Activated naive CD8-positive, alpha-beta T cell treated with anti-CD3 and anti-CD28 coated beads, Interleukin-2, amount 10 ng/mL, durations not matched to agents 7 days and 5 days (primary cell): Measurements from ENCODE around the gene ATG4D. TPM values are rescaled to one million over a fixed set of nuclear protein-coding genes. Genes with fewer than 3 reads are reported as not detected.
A peak's percentile ranks its signal among the peaks of the same experiment; 100 is the strongest.

Experiments
- ATAC-seq: fragments of 150-1000 bp; cut with Tn5 transposase; one replicate; pipeline ENCODE4 v1.10.0; 2021; ENCODE audit warnings: low read depth, moderate library complexity
- POLR2A ChIA-PET: fragments of 350-600 bp; sonication (Branson Sonifier 250); formaldehyde crosslinking; loops from one replicate; lab custom pipeline; 2021; ENCODE audit warnings: antibody characterized with exemption; lab: Charles Lee
- DNase-seq: peaks from one replicate; pipeline ENCODE4 v3.0.0; 2021
- H3K27ac Mint-ChIP-seq: one replicate; pipeline ENCODE4 v1.8.0; 2022; ENCODE audit warnings: mild to moderate bottlenecking, mixed read lengths
- H3K27me3 Mint-ChIP-seq: one replicate; pipeline ENCODE4 v1.8.0; 2022; ENCODE audit warnings: mild to moderate bottlenecking, moderate library complexity, mixed read lengths
- H3K36me3 Mint-ChIP-seq: one replicate; pipeline ENCODE4 v1.8.0; 2021; ENCODE audit warnings: mild to moderate bottlenecking, mixed read lengths
- H3K4me1 Mint-ChIP-seq: one replicate; pipeline ENCODE4 v1.8.0; 2021; ENCODE audit warnings: mixed read lengths
- H3K4me3 Mint-ChIP-seq: one replicate; pipeline ENCODE4 v1.8.0; 2022; ENCODE audit warnings: mild to moderate bottlenecking, moderate library complexity, mixed read lengths
- H3K9me3 Mint-ChIP-seq: one replicate; pipeline ENCODE4 v1.8.0; 2021; ENCODE audit warnings: mixed read lengths
- total RNA-seq, 2 experiments: library from RNA; stranded (reverse); gene quantifications; one replicate each; pipeline ENCODE4 v1.2.3, GENCODE V29; 2021

The ATG4D gene
- 10 to 100 TPM; 50.4 to 66.6 TPM for total RNA-seq

- Mint-ChIP-seq H3K9me3 (no peaks in the 10 kb centered on the region), H3K36me3 (peaks cover 1% of the 10 kb centered on the region), H3K4me1 (peaks cover 12% of the 10 kb centered on the region), H3K27ac (peak within 1 kb of the TSS; percentile 89), H3K27me3 (peaks cover 22% of the 10 kb centered on the region), H3K4me3 (peak within 1 kb of the TSS; percentile 92)
- ATAC-seq (peak; percentile 80), DNase-seq (peak; percentile 89)
- POLR2A ChIA-PET, result interaction anchor here (1.0 to 5.6 kb wide), 3 partner anchors 10 to 60 kb away, joined by 3 to 49 read pairs (median 30); partner anchors contain the start of genes CDKN2D and KRI1
Observed at GRCh38 chr19:10543420-10544241, at the start of gene ATG4D. ATG4D (plus strand) TSS chr19:10543904; CDS start chr19:10544091, 187 bp downstream.

DNA sequence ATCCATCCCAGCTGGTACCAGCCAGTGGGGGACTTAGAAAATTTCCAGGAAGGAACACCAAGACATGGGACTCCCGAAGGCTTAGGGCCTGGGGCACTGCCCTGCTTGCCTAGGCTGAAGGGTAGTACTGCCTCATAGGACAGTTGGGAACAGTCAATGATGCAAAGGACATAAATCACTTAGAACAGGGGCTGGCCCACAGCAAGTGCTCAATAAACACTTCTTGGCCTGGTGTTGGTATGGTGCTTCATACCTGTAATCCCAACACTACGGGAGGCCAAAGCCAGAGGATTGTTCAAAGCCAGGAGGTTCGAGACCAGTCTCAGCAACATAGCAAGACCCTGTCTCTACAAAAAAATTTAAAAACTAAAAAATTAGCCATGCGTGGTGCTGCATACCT is 46.3 kb upstream of the ATG4D start:
- Mint-ChIP-seq H3K4me1 (peaks cover 22% of the 10 kb centered on the region), H3K4me3 (no peak overlapping the region), H3K9me3 (no peaks in the 10 kb centered on the region), H3K27ac (peak overlapping the region; percentile 74), H3K27me3 (no peaks in the 10 kb centered on the region), H3K36me3 (peaks cover 26% of the 10 kb centered on the region)
- DNase-seq, result no peak
- POLR2A ChIA-PET, result interaction anchor here (0.5 to 1.0 kb wide), 2 partner anchors 9 to 56 kb away, joined by 4 read pairs; no protein-coding TSS in a partner anchor
- ATAC-seq, result no peak

DNA sequence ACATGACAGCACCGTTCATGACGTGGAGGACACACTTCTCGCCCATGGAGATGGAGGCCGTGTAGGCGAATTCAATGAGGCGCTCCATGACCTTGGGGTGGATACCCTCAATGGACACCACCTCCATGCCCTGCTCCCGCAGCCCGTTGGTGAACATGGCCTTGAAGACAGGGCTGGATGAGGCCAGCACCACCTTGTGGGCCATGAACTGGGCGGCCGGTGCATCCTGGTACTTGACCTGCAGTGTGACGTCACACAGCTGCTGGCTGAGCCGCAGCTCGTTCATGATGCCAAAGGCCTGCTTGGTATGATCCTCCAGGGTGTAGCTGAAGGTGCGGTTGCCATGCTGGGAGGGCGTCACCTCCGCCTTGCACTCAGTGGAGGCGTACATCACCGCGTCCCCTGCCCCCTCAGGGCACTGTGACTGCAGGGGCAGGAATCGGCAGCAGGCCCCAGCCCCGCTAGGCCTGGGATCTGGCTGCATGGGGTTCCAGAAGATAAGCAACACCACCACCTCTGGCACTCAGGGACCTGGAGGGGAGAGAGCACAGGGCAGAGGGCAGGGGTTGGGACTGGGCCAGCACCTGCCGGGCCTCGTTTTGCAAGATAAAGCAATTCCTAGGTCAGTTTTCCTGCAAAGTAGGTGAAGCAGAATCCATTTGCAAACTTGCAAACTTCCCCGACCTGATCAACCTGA is 44.0 kb upstream of the ATG4D start:
- POLR2A ChIA-PET, result interaction anchor here (0.6 to 1.1 kb wide), 3 partner anchors 16 to 28 kb away, joined by 3 to 9 read pairs (median 4); no protein-coding TSS in a partner anchor
- peak overlapping the region; percentile 73 for H3K4me3 Mint-ChIP-seq

DNA sequence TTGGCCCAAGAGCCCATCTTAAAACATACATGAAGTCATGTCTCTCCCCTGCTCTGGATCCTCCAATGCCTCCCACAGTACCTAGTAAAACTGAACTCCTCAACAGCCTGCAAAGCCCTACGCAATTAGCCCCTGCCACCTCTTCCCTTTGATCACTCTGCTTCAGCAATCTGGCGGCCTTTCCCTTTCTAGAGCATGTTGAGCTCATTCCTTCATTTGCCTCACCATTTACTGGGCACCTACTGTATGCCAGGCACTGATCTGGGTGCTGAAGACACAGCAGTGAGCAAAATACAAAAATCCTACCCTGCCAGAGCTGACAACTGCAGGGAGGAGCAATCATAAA is 43.5 kb upstream of the ATG4D start:
- Mint-ChIP-seq H3K27me3 (no peaks in the 10 kb centered on the region), H3K36me3 (peaks cover 21% of the 10 kb centered on the region), H3K4me3 (peak overlapping the region; percentile 64), H3K9me3 (no peaks in the 10 kb centered on the region), H3K4me1 (peaks cover 27% of the 10 kb centered on the region), H3K27ac (peak overlapping the region; percentile 74)
- ATAC-seq (no peak), DNase-seq (no peak)
- POLR2A ChIA-PET, result interaction anchor here (0.6 to 0.9 kb wide), 3 partner anchors 28 to 70 kb away, joined by 3 to 9 read pairs (median 5); no protein-coding TSS in a partner anchor

More for the DNA sequence above, 44.0 kb upstream of the ATG4D start:
- Mint-ChIP-seq H3K27ac (peak overlapping the region; percentile 83), H3K4me1 (peaks cover 27% of the 10 kb centered on the region), H3K36me3 (peaks cover 21% of the 10 kb centered on the region), H3K27me3 (no peaks in the 10 kb centered on the region), H3K9me3 (no peaks in the 10 kb centered on the region)
- no peak for DNase-seq
- ATAC-seq, result no peak

DNA sequence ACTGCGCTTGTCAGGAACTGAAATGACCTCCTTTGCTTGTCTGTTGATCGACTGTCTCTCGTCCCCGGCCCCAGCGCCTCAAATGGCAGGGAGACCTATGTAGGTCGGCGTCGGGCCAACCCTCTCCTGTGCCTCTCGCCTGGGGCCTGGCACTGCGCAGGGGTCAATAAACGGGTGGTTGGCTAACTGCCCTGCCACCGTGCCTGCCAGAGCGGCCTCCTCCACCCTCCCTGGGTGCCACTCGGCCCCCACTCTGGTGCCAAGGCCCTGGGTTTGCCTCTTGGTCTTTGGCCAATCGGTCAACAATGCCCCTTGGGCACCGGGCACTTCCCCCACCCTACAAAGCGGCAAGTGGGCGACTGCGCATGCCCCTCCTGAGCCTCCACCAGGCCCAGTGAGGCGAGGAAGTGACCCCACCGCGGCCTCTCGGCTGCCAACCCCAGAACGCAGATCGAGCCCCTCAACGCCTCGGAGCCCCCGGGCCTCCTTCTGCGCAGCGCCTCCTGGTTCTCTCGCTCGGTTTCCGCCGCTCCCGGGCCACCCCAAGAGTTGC is 41.7 kb upstream of the ATG4D start:
- peak overlapping the region; percentile 94 for H3K4me3 Mint-ChIP-seq
- ATAC-seq (peak; percentile 28), DNase-seq (no peak)
- H3K27ac Mint-ChIP-seq, result peak overlapping the region; percentile 91
- peaks cover 20% of the 10 kb centered on the region for H3K36me3 Mint-ChIP-seq
- H3K4me1 Mint-ChIP-seq, result peaks cover 31% of the 10 kb centered on the region
- no peaks in the 10 kb centered on the region for H3K9me3 Mint-ChIP-seq
- H3K27me3 Mint-ChIP-seq, result no peaks in the 10 kb centered on the region
- POLR2A ChIA-PET, result interaction anchor here (0.7 to 1.0 kb wide), 3 partner anchors 51 to 80 kb away, joined by 3 to 4 read pairs (median 3); partner anchors contain the start of gene KRI1

- Mint-ChIP-seq H3K27ac (peak overlapping the region; percentile 91), H3K4me3 (peak overlapping the region; percentile 94), H3K36me3 (peaks cover 17% of the 10 kb centered on the region), H3K27me3 (peaks cover under 1% of the 10 kb centered on the region), H3K4me1 (peaks cover 27% of the 10 kb centered on the region), H3K9me3 (no peaks in the 10 kb centered on the region)
- DNase-seq, result peak; percentile 96
- POLR2A ChIA-PET, result interaction anchor here (0.6 to 1.5 kb wide), 7 partner anchors 51 to 199 kb away, joined by 3 to 8 read pairs (median 3); partner anchors contain the start of gene KRI1
- ATAC-seq, result peak; percentile 93
Observed at GRCh38 chr19:10502524-10503001, 41.1 kb upstream of the ATG4D start.

DNA sequence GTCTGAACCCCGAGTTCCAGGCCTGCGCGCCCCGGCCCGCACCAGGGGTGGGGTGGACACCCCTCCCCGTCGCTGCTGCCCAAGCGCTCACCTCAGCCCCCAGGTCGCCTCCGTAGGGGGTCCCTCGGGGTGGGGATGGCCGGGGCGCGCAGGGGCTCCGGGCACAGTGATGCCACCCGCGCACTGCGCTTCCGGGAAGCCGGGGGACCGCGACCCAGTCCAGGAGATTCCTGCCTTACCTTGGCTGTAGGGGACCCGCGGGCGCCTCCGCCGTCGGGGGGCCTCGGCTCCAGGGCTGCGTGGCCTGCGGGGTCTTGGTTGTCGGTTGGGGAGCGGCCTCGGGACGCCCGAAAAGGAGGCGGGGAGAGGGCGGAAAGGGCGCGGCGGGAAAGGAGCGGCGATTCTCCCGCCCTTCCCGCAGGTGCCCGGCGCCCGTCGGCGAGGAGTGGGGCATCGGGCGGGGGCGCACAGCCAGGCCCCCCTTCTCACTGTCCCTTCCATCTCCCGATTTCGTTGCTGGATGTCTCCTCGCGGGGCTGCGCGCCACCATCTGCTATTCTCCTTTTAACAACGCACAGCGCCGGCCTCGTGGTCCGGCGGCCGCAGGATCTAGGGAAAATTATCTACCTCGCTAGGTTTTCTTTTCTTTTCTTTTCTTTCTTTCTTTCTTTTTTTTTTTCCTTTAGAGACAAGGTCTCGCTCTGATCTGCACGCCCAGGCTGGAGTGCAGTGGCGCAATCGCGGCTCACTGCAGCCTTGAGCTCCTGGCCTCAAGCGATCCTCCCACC is 40.5 kb upstream of the ATG4D start, which contains the start of gene KEAP1:
TSS of gene KEAP1 (minus strand) at position 355 of the 788 bp plus-strand sequence. CDS start 3,323 bp downstream, outside the sequence.
- peak within 1 kb of the TSS; percentile 91 for H3K27ac Mint-ChIP-seq
- peaks cover 3% of the 10 kb centered on the region for H3K27me3 Mint-ChIP-seq
- H3K36me3 Mint-ChIP-seq, result peaks cover 16% of the 10 kb centered on the region
- DNase-seq (no peak), ATAC-seq (peak; percentile 24)
- peak within 1 kb of the TSS; percentile 94 for H3K4me3 Mint-ChIP-seq
- H3K9me3 Mint-ChIP-seq, result no peaks in the 10 kb centered on the region
- POLR2A ChIA-PET, result interaction anchor here (0.6 to 1.5 kb wide), 13 partner anchors 14 to 199 kb away, joined by 3 to 8 read pairs (median 3); partner anchors contain the start of genes KRI1 and S1PR5
- H3K4me1 Mint-ChIP-seq, result peaks cover 26% of the 10 kb centered on the region

DNA sequence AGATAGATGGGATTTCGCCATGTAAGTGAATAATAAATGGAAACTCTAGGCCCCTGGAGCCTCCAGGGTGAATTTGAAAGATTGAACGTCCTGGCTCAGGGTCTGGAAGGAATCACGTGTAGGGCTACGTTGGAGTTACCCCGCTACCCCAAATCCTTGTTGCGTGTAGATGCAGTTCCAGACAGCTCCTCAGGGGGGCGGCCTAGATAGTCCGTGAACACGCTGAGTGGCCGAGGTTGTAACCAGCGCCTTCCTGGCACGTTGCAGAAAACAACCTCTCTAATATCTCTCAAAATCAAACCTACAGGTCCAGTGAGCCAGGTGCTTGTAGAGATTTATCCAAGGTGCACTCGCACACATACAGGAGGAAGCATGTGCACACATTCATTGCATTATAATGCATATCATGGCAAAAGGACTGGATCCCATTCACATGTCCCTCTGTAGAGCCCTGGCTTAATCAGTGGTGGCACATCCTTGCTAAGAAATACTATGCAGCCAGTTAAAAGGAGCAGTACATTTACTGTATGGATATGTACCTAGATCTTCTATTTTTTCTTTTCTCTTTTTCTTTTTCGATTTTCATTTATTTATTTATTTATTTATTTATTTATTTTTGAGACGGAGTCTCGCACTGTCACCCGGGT is 38.0 kb upstream of the ATG4D start:
- Mint-ChIP-seq H3K9me3 (no peaks in the 10 kb centered on the region), H3K36me3 (peaks cover 3% of the 10 kb centered on the region), H3K4me3 (peak overlapping the region; percentile 40), H3K27ac (peak overlapping the region; percentile 15), H3K27me3 (peaks cover 8% of the 10 kb centered on the region), H3K4me1 (peaks cover 24% of the 10 kb centered on the region)
- ATAC-seq (peak; percentile 25), DNase-seq (peak; percentile 84)
- POLR2A ChIA-PET, result interaction anchor here (0.7 to 1.1 kb wide), 4 partner anchors 12 to 62 kb away, joined by 3 to 6 read pairs (median 5); no protein-coding TSS in a partner anchor

DNA sequence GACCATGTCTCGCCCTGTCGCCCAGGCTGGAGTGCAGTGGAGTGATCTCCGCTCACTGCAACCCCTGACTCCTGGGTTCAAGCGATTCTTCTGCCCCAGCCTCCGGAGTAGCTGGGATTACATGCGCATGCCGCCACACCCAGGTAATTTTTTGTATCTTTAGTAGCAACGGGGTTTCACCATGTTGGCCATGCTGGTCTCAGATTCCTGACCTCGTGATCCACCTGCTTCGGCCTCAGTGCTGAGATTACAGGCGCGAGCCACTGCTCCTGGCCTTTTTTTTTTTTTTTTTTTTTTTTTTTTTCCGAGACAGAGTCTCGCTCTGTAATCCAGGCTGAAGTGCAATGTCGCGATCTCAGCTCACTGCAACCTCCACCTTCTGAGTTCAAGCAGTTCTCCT is 35.7 kb upstream of the ATG4D start:
- no peak overlapping the region for H3K27ac Mint-ChIP-seq
- POLR2A ChIA-PET, result interaction anchor here (0.6 to 3.1 kb wide), 6 partner anchors 13 to 1167 kb away, joined by 3 to 19 read pairs (median 4); no protein-coding TSS in a partner anchor
- H3K4me3 Mint-ChIP-seq, result no peak overlapping the region
- no peaks in the 10 kb centered on the region for H3K36me3 Mint-ChIP-seq
- H3K4me1 Mint-ChIP-seq, result peaks cover 24% of the 10 kb centered on the region
- no peaks in the 10 kb centered on the region for H3K9me3 Mint-ChIP-seq
- DNase-seq (no peak), ATAC-seq (no peak)
- H3K27me3 Mint-ChIP-seq, result peaks cover 25% of the 10 kb centered on the region

DNA sequence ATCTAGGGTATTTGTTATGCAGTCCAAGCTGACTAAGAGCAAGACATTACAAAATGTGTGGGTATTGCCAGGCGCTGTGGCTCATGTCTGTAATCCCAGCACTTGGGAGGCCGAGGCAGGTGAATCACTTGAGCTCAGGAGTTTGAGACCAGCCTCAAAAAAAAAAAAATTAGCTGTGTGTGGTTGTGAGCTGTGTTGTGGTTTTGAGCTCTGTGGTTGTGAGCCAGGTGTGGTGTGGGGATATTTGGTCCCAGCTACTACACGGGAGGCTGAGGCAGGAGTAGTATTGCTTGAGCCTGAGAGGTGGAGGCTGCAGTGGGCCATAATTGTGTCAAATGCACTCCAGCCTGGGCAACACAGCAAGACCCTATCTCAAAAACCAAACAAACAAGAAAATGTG is 35.0 kb upstream of the ATG4D start:
- peaks cover 31% of the 10 kb centered on the region for H3K27me3 Mint-ChIP-seq
- DNase-seq (no peak), ATAC-seq (peak; percentile 23)

DNA sequence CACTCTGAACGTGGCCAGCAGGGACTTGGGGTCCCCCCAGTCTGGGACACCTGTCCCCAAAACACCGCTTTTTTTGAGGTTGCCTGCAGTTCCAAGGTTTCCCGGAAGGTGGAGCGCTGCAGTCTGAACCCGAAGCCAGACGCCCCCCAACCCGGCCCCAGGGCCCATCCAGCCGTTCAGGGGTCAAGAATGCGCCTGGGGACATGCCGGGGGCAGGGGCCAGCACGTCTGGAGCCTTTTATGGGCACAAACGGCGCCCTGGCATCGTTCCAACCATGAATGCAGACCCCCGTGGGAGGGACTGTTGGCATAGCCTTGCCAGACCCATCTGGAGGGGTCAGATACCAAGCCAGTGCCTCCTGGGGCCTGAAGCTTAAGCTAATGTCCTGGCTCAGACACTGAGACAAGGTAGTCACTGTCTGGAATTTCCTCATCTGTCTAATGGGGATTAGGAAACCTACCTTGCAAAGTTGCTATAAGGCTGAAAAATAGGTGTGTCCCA is 33.4 kb upstream of the ATG4D start:
- no peak overlapping the region for H3K27ac Mint-ChIP-seq
- POLR2A ChIA-PET, result interaction anchor here (3.1 kb wide), 1 partner anchor 43 kb away, joined by 19 read pairs; no protein-coding TSS in a partner anchor
- ATAC-seq (no peak), DNase-seq (peak; percentile 81)
- peaks cover 45% of the 10 kb centered on the region for H3K27me3 Mint-ChIP-seq
- H3K9me3 Mint-ChIP-seq, result no peaks in the 10 kb centered on the region
- no peak overlapping the region for H3K4me3 Mint-ChIP-seq
- H3K36me3 Mint-ChIP-seq, result peaks cover 2% of the 10 kb centered on the region
- peaks cover 27% of the 10 kb centered on the region for H3K4me1 Mint-ChIP-seq

More for the DNA sequence above, 35.0 kb upstream of the ATG4D start:
- peaks cover 26% of the 10 kb centered on the region for H3K4me1 Mint-ChIP-seq
- no peaks in the 10 kb centered on the region for H3K9me3 Mint-ChIP-seq
- no peak overlapping the region for H3K27ac Mint-ChIP-seq
- POLR2A ChIA-PET, result interaction anchor here (0.6 to 3.1 kb wide), 5 partner anchors 14 to 1168 kb away, joined by 3 to 19 read pairs (median 3); no protein-coding TSS in a partner anchor
- no peaks in the 10 kb centered on the region for H3K36me3 Mint-ChIP-seq
- no peak overlapping the region for H3K4me3 Mint-ChIP-seq
